ENCODE measurements around the gene BFSP1. TPM values are rescaled to one million over a fixed set of nuclear protein-coding genes. Genes with fewer than 3 reads are reported as not detected.

The BFSP1 gene
- total RNA-seq, 1 donor from 2014 or later, result 3.5 TPM

- Mint-ChIP-seq H3K27ac (ENCODE audit: unreplicated experiment) (peak overlapping the region; percentile 43), H3K4me3 (ENCODE audit: unreplicated experiment) (no peak overlapping the region), H3K36me3 (ENCODE audit: low read depth, unreplicated experiment) (peaks cover 5% of the 10 kb centered on the region), H3K4me1 (ENCODE audit: unreplicated experiment) (peaks cover 5% of the 10 kb centered on the region), H3K9me3 (ENCODE audit: unreplicated experiment) (no peaks in the 10 kb centered on the region), H3K27me3 (ENCODE audit: unreplicated experiment) (peaks cover 4% of the 10 kb centered on the region)
- no peak for DNase-seq (ENCODE audit: low spot score)
- no peak for TF ChIP-seq CTCF (IDR thresholded peaks at IDR 0.05; ENCODE audit: unreplicated experiment)
These were observed 34.1 kb upstream of the BFSP1 start for GRCh38 chr20:17565169-17565845.

- Mint-ChIP-seq H3K4me1 (ENCODE audit: unreplicated experiment) (peaks cover 8% of the 10 kb centered on the region), H3K9me3 (ENCODE audit: unreplicated experiment) (no peaks in the 10 kb centered on the region)
These were observed 31.7 kb upstream of the BFSP1 start for GRCh38 chr20:17562804-17563305.

GRCh38 chr20:17560344-17561074 lies 29.3 kb upstream of the BFSP1 start:
- Mint-ChIP-seq H3K27me3 (ENCODE audit: unreplicated experiment) (no peaks in the 10 kb centered on the region), H3K4me1 (ENCODE audit: unreplicated experiment) (peaks cover 7% of the 10 kb centered on the region), H3K27ac (ENCODE audit: unreplicated experiment) (no peak overlapping the region), H3K36me3 (ENCODE audit: low read depth, unreplicated experiment) (no peaks in the 10 kb centered on the region), H3K9me3 (ENCODE audit: unreplicated experiment) (no peaks in the 10 kb centered on the region), H3K4me3 (ENCODE audit: unreplicated experiment) (no peak overlapping the region)
- TF ChIP-seq CTCF (IDR thresholded peaks at IDR 0.05; ENCODE audit: unreplicated experiment), result no peak
- no peak for DNase-seq (ENCODE audit: low spot score)

More at GRCh38 chr20:17562804-17563305, 31.7 kb upstream of the BFSP1 start:
- H3K4me3 Mint-ChIP-seq (ENCODE audit: unreplicated experiment), result no peak overlapping the region
- peaks cover 2% of the 10 kb centered on the region for H3K27me3 Mint-ChIP-seq (ENCODE audit: unreplicated experiment)
- no peak for DNase-seq (ENCODE audit: low spot score)
- TF ChIP-seq CTCF (IDR thresholded peaks at IDR 0.05; ENCODE audit: unreplicated experiment), result no peak
- peaks cover 2% of the 10 kb centered on the region for H3K36me3 Mint-ChIP-seq (ENCODE audit: low read depth, unreplicated experiment)
- H3K27ac Mint-ChIP-seq (ENCODE audit: unreplicated experiment), result no peak overlapping the region

GRCh38 chr20:17559338-17559737 lies 28.2 kb upstream of the BFSP1 start:
- Mint-ChIP-seq H3K36me3 (ENCODE audit: low read depth, unreplicated experiment) (no peaks in the 10 kb centered on the region), H3K27ac (ENCODE audit: unreplicated experiment) (no peak overlapping the region), H3K4me3 (ENCODE audit: unreplicated experiment) (no peak overlapping the region), H3K4me1 (ENCODE audit: unreplicated experiment) (peaks cover 7% of the 10 kb centered on the region), H3K9me3 (ENCODE audit: unreplicated experiment) (no peaks in the 10 kb centered on the region), H3K27me3 (ENCODE audit: unreplicated experiment) (no peaks in the 10 kb centered on the region)
- DNase-seq (ENCODE audit: low spot score), result no peak
- no peak for TF ChIP-seq CTCF (IDR thresholded peaks at IDR 0.05; ENCODE audit: unreplicated experiment)

- Mint-ChIP-seq H3K4me1 (ENCODE audit: unreplicated experiment) (peaks cover 7% of the 10 kb centered on the region), H3K4me3 (ENCODE audit: unreplicated experiment) (no peak overlapping the region), H3K9me3 (ENCODE audit: unreplicated experiment) (no peaks in the 10 kb centered on the region), H3K36me3 (ENCODE audit: low read depth, unreplicated experiment) (no peaks in the 10 kb centered on the region), H3K27me3 (ENCODE audit: unreplicated experiment) (no peaks in the 10 kb centered on the region), H3K27ac (ENCODE audit: unreplicated experiment) (peak overlapping the region; percentile 92)
- DNase-seq (ENCODE audit: low spot score), result no peak
- TF ChIP-seq CTCF (IDR thresholded peaks at IDR 0.05; ENCODE audit: unreplicated experiment), result no peak
These were observed 27.7 kb upstream of the BFSP1 start for GRCh38 chr20:17558941-17559304.

Measured in endothelial cell (in vitro differentiated cells).